Measurements from ENCODE around the gene LZTR1.

Gene LZTR1

DNA sequence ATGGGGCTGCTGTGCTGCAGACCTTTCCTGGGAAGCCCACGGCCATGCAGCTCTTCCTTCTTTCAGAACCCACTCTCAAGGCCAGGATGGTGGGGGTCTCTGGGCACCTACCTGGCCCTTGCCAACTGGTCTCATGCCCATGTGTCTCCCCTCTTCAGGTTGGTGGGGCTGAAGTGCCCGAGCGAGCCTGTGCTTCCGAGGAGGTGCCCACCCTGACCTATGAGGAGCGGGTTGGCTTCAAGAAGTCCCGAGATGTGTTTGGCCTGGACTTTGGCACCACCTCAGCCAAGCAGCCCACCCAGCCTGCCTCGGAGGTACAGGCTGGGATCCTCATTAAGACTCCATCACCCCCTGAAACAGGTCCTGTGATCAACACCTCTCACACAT, 10.0 kb downstream of the LZTR1 start:
- Histone ChIP-seq H3K4me1 (no peaks in the 10 kb centered on the region), H3K27me3 (ENCODE audit: control insufficient read depth, insufficient read depth, low read length) (no peaks in the 10 kb centered on the region), H3K36me3 (ENCODE audit: control insufficient read depth, insufficient read depth, low read length) (no peaks in the 10 kb centered on the region), H3K4me3 (ENCODE audit: low read depth, low read length) (no peak overlapping the region), H3K9ac (no peak overlapping the region), H3K4me2 (ENCODE audit: low read length) (no peak overlapping the region), H3K27ac (no peak overlapping the region), H2AFZ (no peak overlapping the region), H3K79me2 (no peaks in the 10 kb centered on the region), H3K9me3 (ENCODE audit: control insufficient read depth, low read length) (no peaks in the 10 kb centered on the region)
- TF ChIP-seq, protein P1, sequence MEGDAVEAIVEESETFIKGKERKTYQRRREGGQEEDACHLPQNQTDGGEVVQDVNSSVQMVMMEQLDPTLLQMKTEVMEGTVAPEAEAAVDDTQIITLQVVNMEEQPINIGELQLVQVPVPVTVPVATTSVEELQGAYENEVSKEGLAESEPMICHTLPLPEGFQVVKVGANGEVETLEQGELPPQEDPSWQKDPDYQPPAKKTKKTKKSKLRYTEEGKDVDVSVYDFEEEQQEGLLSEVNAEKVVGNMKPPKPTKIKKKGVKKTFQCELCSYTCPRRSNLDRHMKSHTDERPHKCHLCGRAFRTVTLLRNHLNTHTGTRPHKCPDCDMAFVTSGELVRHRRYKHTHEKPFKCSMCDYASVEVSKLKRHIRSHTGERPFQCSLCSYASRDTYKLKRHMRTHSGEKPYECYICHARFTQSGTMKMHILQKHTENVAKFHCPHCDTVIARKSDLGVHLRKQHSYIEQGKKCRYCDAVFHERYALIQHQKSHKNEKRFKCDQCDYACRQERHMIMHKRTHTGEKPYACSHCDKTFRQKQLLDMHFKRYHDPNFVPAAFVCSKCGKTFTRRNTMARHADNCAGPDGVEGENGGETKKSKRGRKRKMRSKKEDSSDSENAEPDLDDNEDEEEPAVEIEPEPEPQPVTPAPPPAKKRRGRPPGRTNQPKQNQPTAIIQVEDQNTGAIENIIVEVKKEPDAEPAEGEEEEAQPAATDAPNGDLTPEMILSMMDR (IDR thresholded peaks at IDR 0.05) = no peak

DNA sequence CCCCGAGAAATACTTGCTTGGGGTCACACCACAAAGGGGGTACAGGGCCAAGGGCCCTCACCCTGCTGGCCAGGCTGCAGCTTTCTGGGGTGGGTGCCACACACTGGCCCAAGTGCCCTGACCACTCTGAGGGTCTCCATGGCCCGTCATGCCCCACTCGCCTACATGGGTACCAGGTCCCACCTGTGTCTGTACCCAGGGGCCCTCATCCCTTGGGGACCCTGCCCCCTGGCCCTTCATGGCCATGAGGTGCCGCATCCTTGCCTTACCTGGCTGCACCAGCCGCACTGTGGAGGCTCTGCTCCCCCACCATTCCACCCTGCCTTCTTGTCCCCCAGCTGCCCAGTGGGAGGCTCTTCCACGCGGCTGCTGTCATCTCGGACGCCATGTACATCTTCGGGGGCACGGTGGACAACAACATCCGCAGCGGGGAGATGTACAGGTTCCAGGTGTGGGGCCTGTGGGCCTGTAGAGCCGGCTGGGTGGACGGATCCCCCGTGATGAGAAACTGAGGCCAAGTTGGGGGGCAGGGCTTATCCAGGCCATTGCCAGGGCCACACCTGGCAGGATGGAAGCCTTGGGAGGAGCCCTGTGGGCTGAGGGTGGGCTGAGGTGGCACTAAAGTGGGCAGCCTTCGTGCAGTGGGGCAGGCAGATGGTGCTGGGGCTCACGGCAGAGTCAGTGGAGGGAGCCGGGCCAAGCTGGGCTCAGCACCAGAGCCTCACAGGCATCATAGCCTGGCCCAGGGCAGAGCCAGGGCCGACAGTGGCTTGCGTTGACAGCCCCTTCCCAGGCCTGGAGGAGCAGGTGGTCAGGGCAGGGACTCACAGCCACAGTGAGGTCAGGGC, 10.6 kb downstream of the LZTR1 start:
- H3K9me3 ChIP-seq (ENCODE audit: control insufficient read depth, low read length) = no peaks in the 10 kb centered on the region
- no peak overlapping the region for H3K9ac ChIP-seq
- H3K36me3 ChIP-seq (ENCODE audit: control insufficient read depth, insufficient read depth, low read length) = no peaks in the 10 kb centered on the region

DNA sequence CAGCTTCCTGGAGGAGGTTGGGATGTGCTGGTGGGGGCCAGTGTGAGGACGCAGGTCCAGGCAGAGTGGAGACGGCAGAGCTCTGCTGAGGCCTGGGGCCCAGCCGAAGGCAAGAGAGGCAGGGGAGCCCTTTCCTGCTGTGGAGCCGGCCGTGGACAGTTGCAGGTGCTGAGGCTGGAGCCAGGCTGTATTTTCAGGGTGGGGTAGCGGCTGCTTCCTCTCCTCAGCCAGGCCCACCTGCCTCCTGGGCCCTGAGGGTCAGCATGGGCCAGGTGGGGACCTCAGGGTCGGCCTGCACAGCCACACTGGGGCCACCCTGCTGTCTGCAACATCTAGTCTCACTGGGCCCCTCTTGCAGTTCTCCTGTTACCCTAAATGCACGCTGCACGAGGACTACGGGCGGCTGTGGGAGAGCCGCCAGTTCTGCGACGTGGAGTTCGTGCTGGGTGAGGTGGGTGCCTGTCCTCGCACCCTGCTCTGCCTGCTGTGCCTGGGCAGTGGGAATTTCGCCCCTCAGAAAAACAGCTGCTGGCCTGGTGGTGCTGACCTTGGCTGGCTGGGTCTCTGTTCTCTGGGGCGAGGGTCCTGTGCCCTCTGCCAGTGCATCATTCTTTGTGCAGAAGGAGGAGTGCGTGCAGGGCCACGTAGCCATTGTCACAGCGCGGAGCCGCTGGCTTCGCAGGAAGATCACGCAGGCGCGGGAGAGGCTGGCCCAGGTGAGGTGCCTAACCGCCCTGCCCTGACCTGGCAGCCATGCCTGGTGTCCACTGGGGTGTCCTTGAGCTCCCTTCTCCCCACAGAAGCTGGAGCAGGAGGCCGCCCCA, 11.4 kb downstream of the LZTR1 start:
- no peak overlapping the region for H3K4me2 ChIP-seq (ENCODE audit: low read length)
- no peaks in the 10 kb centered on the region for H3K4me1 ChIP-seq
- TF ChIP-seq, protein P1 (IDR thresholded peaks at IDR 0.05) = no peak
- H3K9me3 ChIP-seq (ENCODE audit: control insufficient read depth, low read length) = no peaks in the 10 kb centered on the region
- no peak overlapping the region for H3K4me3 ChIP-seq (ENCODE audit: low read depth, low read length)
- H3K36me3 ChIP-seq (ENCODE audit: control insufficient read depth, insufficient read depth, low read length) = no peaks in the 10 kb centered on the region
- H3K27ac ChIP-seq = no peak overlapping the region
- H3K27me3 ChIP-seq (ENCODE audit: control insufficient read depth, insufficient read depth, low read length) = no peaks in the 10 kb centered on the region
- H2AFZ ChIP-seq = no peak overlapping the region
- no peak overlapping the region for H3K9ac ChIP-seq
- no peaks in the 10 kb centered on the region for H3K79me2 ChIP-seq

More for the DNA sequence above, 10.6 kb downstream of the LZTR1 start:
- Histone ChIP-seq H3K27ac (no peak overlapping the region), H3K27me3 (ENCODE audit: control insufficient read depth, insufficient read depth, low read length) (no peaks in the 10 kb centered on the region), H3K4me3 (ENCODE audit: low read depth, low read length) (no peak overlapping the region), H3K79me2 (no peaks in the 10 kb centered on the region), H2AFZ (no peak overlapping the region), H3K4me1 (no peaks in the 10 kb centered on the region), H3K4me2 (ENCODE audit: low read length) (no peak overlapping the region)
- TF ChIP-seq, protein P1 (IDR thresholded peaks at IDR 0.05) = no peak

DNA sequence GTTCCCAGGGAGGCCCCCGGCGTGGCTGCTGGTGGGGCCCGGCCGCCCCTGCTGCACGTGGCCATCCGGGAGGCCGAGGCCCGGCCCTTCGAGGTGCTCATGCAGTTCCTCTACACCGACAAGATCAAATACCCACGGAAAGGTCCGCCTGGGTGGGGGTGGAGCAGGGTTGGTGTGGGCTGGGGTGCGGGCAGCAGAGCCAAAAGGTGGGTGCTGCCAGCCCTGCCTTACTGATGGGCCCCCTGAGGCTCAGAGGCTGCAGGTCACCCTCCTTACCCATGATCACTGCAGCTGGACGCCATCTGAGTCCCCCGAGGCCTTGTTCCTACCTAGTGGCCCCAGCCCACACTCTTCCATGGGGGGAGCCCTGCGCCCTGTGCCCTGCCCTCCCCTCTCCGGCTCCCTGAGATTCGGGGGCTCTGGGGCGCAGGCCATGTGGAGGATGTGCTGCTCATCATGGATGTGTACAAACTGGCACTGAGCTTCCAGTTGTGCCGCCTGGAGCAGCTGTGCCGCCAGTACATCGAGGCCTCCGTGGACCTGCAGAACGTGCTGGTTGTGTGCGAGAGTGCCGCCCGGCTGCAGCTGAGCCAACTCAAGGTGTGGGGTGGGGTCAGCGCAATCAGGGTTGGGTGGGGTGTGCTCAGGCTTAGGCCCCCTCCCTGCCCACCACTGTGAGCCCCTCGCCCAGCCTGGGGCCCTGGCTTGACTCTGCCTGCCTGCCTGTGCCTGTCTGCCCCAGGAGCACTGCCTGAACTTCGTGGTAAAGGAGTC, 12.2 kb downstream of the LZTR1 start:
- Histone ChIP-seq H3K9ac (no peak overlapping the region), H3K79me2 (no peaks in the 10 kb centered on the region), H2AFZ (no peak overlapping the region), H3K4me1 (no peaks in the 10 kb centered on the region), H3K27me3 (ENCODE audit: control insufficient read depth, insufficient read depth, low read length) (no peaks in the 10 kb centered on the region), H3K4me2 (ENCODE audit: low read length) (no peak overlapping the region), H3K27ac (no peak overlapping the region), H3K4me3 (ENCODE audit: low read depth, low read length) (no peak overlapping the region), H3K36me3 (ENCODE audit: control insufficient read depth, insufficient read depth, low read length) (no peaks in the 10 kb centered on the region), H3K9me3 (ENCODE audit: control insufficient read depth, low read length) (no peaks in the 10 kb centered on the region)
- TF ChIP-seq, protein P1 (IDR thresholded peaks at IDR 0.05) = no peak
